HepG2 (cell line): ENCODE measurements around the gene ARID1A. TPM values are rescaled to one million over a fixed set of nuclear protein-coding genes. Genes with fewer than 3 reads are reported as not detected.

Source experiments
- ARNT ChIP-seq: fragments of 450-650 bp; IDR thresholded peaks from 2 replicates; pipeline ENCODE4 v1.6.1; 2017
- ARNTL ChIP-seq: sonication (generic); formaldehyde crosslinking; IDR thresholded peaks from 2 replicates; pipeline ENCODE4 v1.4.0; 2020; ENCODE audit warnings: mild to moderate bottlenecking, missing genetic modification reagents
- FOXK1 ChIP-seq: sonication (generic); formaldehyde crosslinking; IDR thresholded peaks from 2 replicates; pipeline ENCODE4 v1.4.0; 2020; ENCODE audit warnings: low read depth, missing genetic modification reagents, borderline replicate concordance
- GLI4 ChIP-seq: sonication (generic); formaldehyde crosslinking; IDR thresholded peaks from 2 replicates; pipeline ENCODE4 v1.5.1; 2020; ENCODE audit warnings: missing genetic modification reagents, mild to moderate bottlenecking, moderate library complexity, borderline replicate concordance
- HNRNPK ChIP-seq: fragments of 200-400 bp; formaldehyde crosslinking; IDR thresholded peaks from 2 replicates; pipeline ENCODE4 v1.6.1; 2018; ENCODE audit warnings: low read length, low read depth, moderate library complexity, mild to moderate bottlenecking; ENCODE audit not compliant: poor library complexity, severe bottlenecking
- KDM6A ChIP-seq: IDR thresholded peaks from 2 replicates; pipeline ENCODE4 v1.6.1; 2016; ENCODE audit warnings: low read depth
- SAFB2 ChIP-seq: sonication (generic); formaldehyde crosslinking; IDR thresholded peaks from 2 replicates; pipeline ENCODE4 v1.5.1; 2020; ENCODE audit warnings: missing genetic modification reagents, low read depth, mild to moderate bottlenecking, borderline replicate concordance
- TCF7 ChIP-seq: sonication (generic); IDR thresholded peaks from 2 replicates; pipeline ENCODE4 v1.6.1; 2016; ENCODE audit warnings: antibody characterized with exemption, low read depth
- THAP11 ChIP-seq: IDR thresholded peaks from 2 replicates; pipeline ENCODE4 v1.6.1; 2016; ENCODE audit warnings: missing biosample characterization, missing genetic modification reagents
- ZNF558 ChIP-seq: sonication (generic); formaldehyde crosslinking; IDR thresholded peaks from 2 replicates; pipeline ENCODE4 v1.9.0; 2022; ENCODE audit warnings: mild to moderate bottlenecking, missing genetic modification reagents, borderline replicate concordance
- ZNF747 ChIP-seq: sonication (generic); formaldehyde crosslinking; IDR thresholded peaks from 2 replicates; pipeline ENCODE4 v1.8.1; 2023; ENCODE audit warnings: missing genetic modification reagents, mild to moderate bottlenecking, borderline replicate concordance
- polyA plus RNA-seq, 8 experiments: library from polyadenylated mRNA; depleted of rRNA in 3 of 8; stranded (reverse) in 7 of 8; unstranded in 1 of 8; fragments of >200 nt; fragmentation: Illumina TruSeq in 4 of 8; extraction: Trizol in 4 of 8; gene quantifications; 2 replicates each; pipeline versions ENCODE4 v1.2.1 to v1.2.3, GENCODE V29; 2011 to 2016; ENCODE audit warnings: low read depth in 4 of 8, missing spikeins in 1 of 8, mixed read lengths in 1 of 8; ENCODE audit not compliant: insufficient read depth in 1 of 8
- total RNA-seq, 5 experiments: library from RNA; depleted of rRNA; stranded (reverse); fragments of >200 nt; fragmentation: Illumina TruSeq; extraction: Trizol; gene quantifications; 2 replicates each; pipeline ENCODE4 v1.2.3, GENCODE V29; 2016; ENCODE audit warnings: low read depth in 1 of 5
- TF ChIP-seq, protein P1 (sequence below): sonication (generic); formaldehyde crosslinking; IDR thresholded peaks from 2 replicates; pipeline ENCODE4 v1.8.0; 2022; ENCODE audit warnings: missing genetic modification reagents, mild to moderate bottlenecking, borderline replicate concordance
- TF ChIP-seq, protein P2 (sequence below): sonication (generic); formaldehyde crosslinking; conservative IDR thresholded peaks from 2 replicates; pipeline ENCODE4 v1.4.0; 2020; ENCODE audit warnings: missing genetic modification reagents
- TF ChIP-seq, protein P3 (sequence below): sonication (generic); formaldehyde crosslinking; IDR thresholded peaks from 2 replicates; pipeline ENCODE4; 2020; ENCODE audit warnings: missing genetic modification reagents, mild to moderate bottlenecking, borderline replicate concordance
- TF ChIP-seq, protein P4 (sequence below): sonication (generic); formaldehyde crosslinking; IDR thresholded peaks from 2 replicates; pipeline ENCODE4 v1.5.0; 2020; ENCODE audit warnings: mild to moderate bottlenecking, missing genetic modification reagents, borderline replicate concordance
- TF ChIP-seq, protein P5 (sequence below): sonication (generic); formaldehyde crosslinking; IDR thresholded peaks from 2 replicates; pipeline ENCODE4 v1.5.0; 2020; ENCODE audit warnings: mild to moderate bottlenecking, missing genetic modification reagents, moderate library complexity

Gene ARID1A
- total and polyA plus RNA-seq, 2 of the 13 experiments (the other 11 are each of a cell fraction or from before 2014, with no cell fraction given) = 11.9 to 15.9 TPM

DNA sequence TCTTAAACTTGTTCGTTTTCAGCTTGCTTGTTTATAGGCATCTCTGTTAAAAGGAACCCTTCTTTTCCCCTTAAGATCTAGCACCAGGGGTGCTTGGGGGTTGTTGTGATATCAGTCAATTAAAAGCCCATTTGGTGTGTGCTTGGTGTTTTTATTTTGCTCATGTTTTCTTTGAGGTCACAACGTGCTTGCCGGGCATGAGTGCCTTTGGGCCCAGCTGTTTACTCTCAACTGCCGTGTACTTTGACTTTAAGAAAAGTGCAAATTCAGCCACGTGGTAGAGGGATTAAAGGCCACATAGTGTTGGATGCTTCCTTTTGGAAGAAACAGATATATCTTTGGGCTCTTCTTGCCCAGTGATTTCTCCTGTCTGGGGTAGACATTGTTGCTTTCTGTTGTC lies 10.5 kb downstream of the ARID1A start (continued):
- no peak for TF ChIP-seq HNRNPK
- peak; percentile 27; the same call in 1 of the 2 replicates for TF ChIP-seq TCF7
- TF ChIP-seq, protein P1, sequence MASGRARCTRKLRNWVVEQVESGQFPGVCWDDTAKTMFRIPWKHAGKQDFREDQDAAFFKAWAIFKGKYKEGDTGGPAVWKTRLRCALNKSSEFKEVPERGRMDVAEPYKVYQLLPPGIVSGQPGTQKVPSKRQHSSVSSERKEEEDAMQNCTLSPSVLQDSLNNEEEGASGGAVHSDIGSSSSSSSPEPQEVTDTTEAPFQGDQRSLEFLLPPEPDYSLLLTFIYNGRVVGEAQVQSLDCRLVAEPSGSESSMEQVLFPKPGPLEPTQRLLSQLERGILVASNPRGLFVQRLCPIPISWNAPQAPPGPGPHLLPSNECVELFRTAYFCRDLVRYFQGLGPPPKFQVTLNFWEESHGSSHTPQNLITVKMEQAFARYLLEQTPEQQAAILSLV (CRISPR knock-in tag) = no peak
- peak; percentile 59 for TF ChIP-seq THAP11 (CRISPR knock-in tag)
- TF ChIP-seq, protein P2, sequence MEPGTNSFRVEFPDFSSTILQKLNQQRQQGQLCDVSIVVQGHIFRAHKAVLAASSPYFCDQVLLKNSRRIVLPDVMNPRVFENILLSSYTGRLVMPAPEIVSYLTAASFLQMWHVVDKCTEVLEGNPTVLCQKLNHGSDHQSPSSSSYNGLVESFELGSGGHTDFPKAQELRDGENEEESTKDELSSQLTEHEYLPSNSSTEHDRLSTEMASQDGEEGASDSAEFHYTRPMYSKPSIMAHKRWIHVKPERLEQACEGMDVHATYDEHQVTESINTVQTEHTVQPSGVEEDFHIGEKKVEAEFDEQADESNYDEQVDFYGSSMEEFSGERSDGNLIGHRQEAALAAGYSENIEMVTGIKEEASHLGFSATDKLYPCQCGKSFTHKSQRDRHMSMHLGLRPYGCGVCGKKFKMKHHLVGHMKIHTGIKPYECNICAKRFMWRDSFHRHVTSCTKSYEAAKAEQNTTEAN (CRISPR knock-in tag) = peak; percentile 52; the same call in 1 of the 2 replicates
- TF ChIP-seq SAFB2 (CRISPR knock-in tag) = no peak
- TF ChIP-seq, protein P3, sequence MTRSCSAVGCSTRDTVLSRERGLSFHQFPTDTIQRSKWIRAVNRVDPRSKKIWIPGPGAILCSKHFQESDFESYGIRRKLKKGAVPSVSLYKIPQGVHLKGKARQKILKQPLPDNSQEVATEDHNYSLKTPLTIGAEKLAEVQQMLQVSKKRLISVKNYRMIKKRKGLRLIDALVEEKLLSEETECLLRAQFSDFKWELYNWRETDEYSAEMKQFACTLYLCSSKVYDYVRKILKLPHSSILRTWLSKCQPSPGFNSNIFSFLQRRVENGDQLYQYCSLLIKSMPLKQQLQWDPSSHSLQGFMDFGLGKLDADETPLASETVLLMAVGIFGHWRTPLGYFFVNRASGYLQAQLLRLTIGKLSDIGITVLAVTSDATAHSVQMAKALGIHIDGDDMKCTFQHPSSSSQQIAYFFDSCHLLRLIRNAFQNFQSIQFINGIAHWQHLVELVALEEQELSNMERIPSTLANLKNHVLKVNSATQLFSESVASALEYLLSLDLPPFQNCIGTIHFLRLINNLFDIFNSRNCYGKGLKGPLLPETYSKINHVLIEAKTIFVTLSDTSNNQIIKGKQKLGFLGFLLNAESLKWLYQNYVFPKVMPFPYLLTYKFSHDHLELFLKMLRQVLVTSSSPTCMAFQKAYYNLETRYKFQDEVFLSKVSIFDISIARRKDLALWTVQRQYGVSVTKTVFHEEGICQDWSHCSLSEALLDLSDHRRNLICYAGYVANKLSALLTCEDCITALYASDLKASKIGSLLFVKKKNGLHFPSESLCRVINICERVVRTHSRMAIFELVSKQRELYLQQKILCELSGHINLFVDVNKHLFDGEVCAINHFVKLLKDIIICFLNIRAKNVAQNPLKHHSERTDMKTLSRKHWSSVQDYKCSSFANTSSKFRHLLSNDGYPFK (CRISPR knock-in tag) = no peak
- TF ChIP-seq ARNTL (CRISPR knock-in tag) = peak; percentile 75
- no peak for TF ChIP-seq ARNT
- TF ChIP-seq, protein P4, sequence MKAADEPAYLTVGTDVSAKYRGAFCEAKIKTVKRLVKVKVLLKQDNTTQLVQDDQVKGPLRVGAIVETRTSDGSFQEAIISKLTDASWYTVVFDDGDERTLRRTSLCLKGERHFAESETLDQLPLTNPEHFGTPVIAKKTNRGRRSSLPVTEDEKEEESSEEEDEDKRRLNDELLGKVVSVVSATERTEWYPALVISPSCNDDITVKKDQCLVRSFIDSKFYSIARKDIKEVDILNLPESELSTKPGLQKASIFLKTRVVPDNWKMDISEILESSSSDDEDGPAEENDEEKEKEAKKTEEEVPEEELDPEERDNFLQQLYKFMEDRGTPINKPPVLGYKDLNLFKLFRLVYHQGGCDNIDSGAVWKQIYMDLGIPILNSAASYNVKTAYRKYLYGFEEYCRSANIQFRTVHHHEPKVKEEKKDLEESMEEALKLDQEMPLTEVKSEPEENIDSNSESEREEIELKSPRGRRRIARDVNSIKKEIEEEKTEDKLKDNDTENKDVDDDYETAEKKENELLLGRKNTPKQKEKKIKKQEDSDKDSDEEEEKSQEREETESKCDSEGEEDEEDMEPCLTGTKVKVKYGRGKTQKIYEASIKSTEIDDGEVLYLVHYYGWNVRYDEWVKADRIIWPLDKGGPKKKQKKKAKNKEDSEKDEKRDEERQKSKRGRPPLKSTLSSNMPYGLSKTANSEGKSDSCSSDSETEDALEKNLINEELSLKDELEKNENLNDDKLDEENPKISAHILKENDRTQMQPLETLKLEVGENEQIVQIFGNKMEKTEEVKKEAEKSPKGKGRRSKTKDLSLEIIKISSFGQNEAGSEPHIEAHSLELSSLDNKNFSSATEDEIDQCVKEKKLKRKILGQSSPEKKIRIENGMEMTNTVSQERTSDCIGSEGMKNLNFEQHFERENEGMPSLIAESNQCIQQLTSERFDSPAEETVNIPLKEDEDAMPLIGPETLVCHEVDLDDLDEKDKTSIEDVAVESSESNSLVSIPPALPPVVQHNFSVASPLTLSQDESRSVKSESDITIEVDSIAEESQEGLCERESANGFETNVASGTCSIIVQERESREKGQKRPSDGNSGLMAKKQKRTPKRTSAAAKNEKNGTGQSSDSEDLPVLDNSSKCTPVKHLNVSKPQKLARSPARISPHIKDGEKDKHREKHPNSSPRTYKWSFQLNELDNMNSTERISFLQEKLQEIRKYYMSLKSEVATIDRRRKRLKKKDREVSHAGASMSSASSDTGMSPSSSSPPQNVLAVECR (CRISPR knock-in tag) = peak; percentile 82; the same call in 1 of the 2 replicates
- peak; percentile 26; the same call in 1 of the 2 replicates for TF ChIP-seq GLI4 (CRISPR knock-in tag)
- peak; percentile 91; the same call in 1 of the 2 replicates for TF ChIP-seq FOXK1
- no peak for TF ChIP-seq ZNF558 (CRISPR knock-in tag)
- TF ChIP-seq ZNF747 (CRISPR knock-in tag) = peak; percentile 33; the same call in 1 of the 2 replicates
- TF ChIP-seq KDM6A (CRISPR knock-in tag) = peak; percentile 61
- TF ChIP-seq, protein P5, sequence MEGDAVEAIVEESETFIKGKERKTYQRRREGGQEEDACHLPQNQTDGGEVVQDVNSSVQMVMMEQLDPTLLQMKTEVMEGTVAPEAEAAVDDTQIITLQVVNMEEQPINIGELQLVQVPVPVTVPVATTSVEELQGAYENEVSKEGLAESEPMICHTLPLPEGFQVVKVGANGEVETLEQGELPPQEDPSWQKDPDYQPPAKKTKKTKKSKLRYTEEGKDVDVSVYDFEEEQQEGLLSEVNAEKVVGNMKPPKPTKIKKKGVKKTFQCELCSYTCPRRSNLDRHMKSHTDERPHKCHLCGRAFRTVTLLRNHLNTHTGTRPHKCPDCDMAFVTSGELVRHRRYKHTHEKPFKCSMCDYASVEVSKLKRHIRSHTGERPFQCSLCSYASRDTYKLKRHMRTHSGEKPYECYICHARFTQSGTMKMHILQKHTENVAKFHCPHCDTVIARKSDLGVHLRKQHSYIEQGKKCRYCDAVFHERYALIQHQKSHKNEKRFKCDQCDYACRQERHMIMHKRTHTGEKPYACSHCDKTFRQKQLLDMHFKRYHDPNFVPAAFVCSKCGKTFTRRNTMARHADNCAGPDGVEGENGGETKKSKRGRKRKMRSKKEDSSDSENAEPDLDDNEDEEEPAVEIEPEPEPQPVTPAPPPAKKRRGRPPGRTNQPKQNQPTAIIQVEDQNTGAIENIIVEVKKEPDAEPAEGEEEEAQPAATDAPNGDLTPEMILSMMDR (CRISPR knock-in tag) = no peak
